ACHN (cell line): ENCODE data around the gene KLF7.

ENCODE experiments used
- DNase-seq: peaks from one replicate; pipeline ENCODE4 v3.0.0-alpha.2; 2015
- in situ Hi-C: cut with HindIII; loops from 2 replicates; pipeline ENCODE4 v1.10.0; 2017; ENCODE audit warnings: low sequenced_read_pairs, low pct_ligation_motif_present, low pct_unique_long_range_greater_than_20kb

The KLF7 gene

GRCh38 chr2:207165121-207166038 is at the start of gene KLF7:
Gene KLF7, minus strand, starts transcription at chr2:207165948. Its CDS starts 380 bp downstream, at chr2:207165568.
- DNase-seq = peak; percentile 42
- in situ Hi-C loops = no loop called here

- in situ Hi-C loops = no loop called here
These were observed 49.6 kb upstream of the KLF7 start for GRCh38 chr2:207215308-207215707.

GRCh38 chr2:207214446-207214845 is 48.7 kb upstream of the KLF7 start:
- in situ Hi-C loops = no loop called here
- no peak for DNase-seq

More at GRCh38 chr2:207215308-207215707, 49.6 kb upstream of the KLF7 start:
- DNase-seq = no peak

GRCh38 chr2:207206011-207206410 is 40.3 kb upstream of the KLF7 start:
- in situ Hi-C loops = no loop called here
- DNase-seq = no peak

- no peak for DNase-seq
- in situ Hi-C loops = no loop called here
These were observed 39.6 kb upstream of the KLF7 start for GRCh38 chr2:207205173-207205957.

GRCh38 chr2:207203056-207203455 is 37.3 kb upstream of the KLF7 start:
- in situ Hi-C loops = no loop called here
- no peak for DNase-seq

- peak; percentile 59 for DNase-seq
- in situ Hi-C loops = no loop called here
These were observed 36.9 kb upstream of the KLF7 start for GRCh38 chr2:207202645-207203044.

- in situ Hi-C loops = no loop called here
These were observed 35.7 kb upstream of the KLF7 start for GRCh38 chr2:207201416-207201815.

GRCh38 chr2:207200136-207200535 is 34.4 kb upstream of the KLF7 start:
- no peak for DNase-seq
- in situ Hi-C loops = no loop called here

More at GRCh38 chr2:207201416-207201815, 35.7 kb upstream of the KLF7 start:
- no peak for DNase-seq

GRCh38 chr2:207194028-207194427 is 28.3 kb upstream of the KLF7 start:
- in situ Hi-C loops = no loop called here

GRCh38 chr2:207188626-207189419 is 23.1 kb upstream of the KLF7 start:
- no peak for DNase-seq
- in situ Hi-C loops = no loop called here

More at GRCh38 chr2:207194028-207194427, 28.3 kb upstream of the KLF7 start:
- DNase-seq = no peak

GRCh38 chr2:207185372-207185771 is 19.6 kb upstream of the KLF7 start:
- DNase-seq = no peak
- in situ Hi-C loops = no loop called here

GRCh38 chr2:207184768-207185167 is 19.0 kb upstream of the KLF7 start:
- in situ Hi-C loops = no loop called here
- no peak for DNase-seq

- no peak for DNase-seq
- in situ Hi-C loops = no loop called here
These were observed 18.6 kb upstream of the KLF7 start for GRCh38 chr2:207184348-207184747.

GRCh38 chr2:207183506-207183905 is 17.8 kb upstream of the KLF7 start:
- in situ Hi-C loops = no loop called here
- no peak for DNase-seq

- DNase-seq = no peak
- in situ Hi-C loops = no loop called here
These were observed 17.2 kb upstream of the KLF7 start for GRCh38 chr2:207182911-207183310.

GRCh38 chr2:207181526-207182274 is 16.0 kb upstream of the KLF7 start:
- in situ Hi-C loops = no loop called here
- DNase-seq = no peak

GRCh38 chr2:207180741-207181140 is 15.0 kb upstream of the KLF7 start:
- in situ Hi-C loops = no loop called here
- no peak for DNase-seq
